HepG2 (cell line): ENCODE data around the gene PSMA7. TPM values are rescaled to one million over a fixed set of nuclear protein-coding genes. Genes with fewer than 3 reads are reported as not detected.

ENCODE experiments used
- ARNTL ChIP-seq: sonication (generic); formaldehyde crosslinking; IDR thresholded peaks from 2 replicates; pipeline ENCODE4 v1.4.0; 2020; ENCODE audit warnings: mild to moderate bottlenecking, missing genetic modification reagents
- ERF ChIP-seq: IDR thresholded peaks from 2 replicates; pipeline ENCODE4 v1.6.1; 2018; ENCODE audit warnings: missing biosample characterization, missing genetic modification reagents
- GMEB1 ChIP-seq: sonication (generic); formaldehyde crosslinking; IDR thresholded peaks from 2 replicates; pipeline ENCODE4 v1.5.1; 2020; ENCODE audit warnings: missing genetic modification reagents, mild to moderate bottlenecking, borderline replicate concordance
- HMG20A ChIP-seq: IDR thresholded peaks from 2 replicates; pipeline ENCODE4 v1.6.1; 2016; ENCODE audit warnings: borderline replicate concordance
- HNF4A ChIP-seq: sonication (generic); formaldehyde crosslinking; IDR thresholded peaks from 2 replicates; pipeline ENCODE4 v1.4.0; 2020; ENCODE audit warnings: missing genetic modification reagents
- LCORL ChIP-seq, 2 experiments: fragments of 450-650 bp in 1 of 2; sonication (generic) in 1 of 2; formaldehyde crosslinking in 1 of 2; IDR thresholded peaks; 2 replicates each; pipeline versions ENCODE4 v1.5.0 to v1.6.1; 2017 to 2020; ENCODE audit warnings: antibody characterized with exemption in 1 of 2, missing genetic modification reagents in 1 of 2
- MATR3 ChIP-seq: sonication (generic); formaldehyde crosslinking; IDR thresholded peaks from 2 replicates; pipeline ENCODE4 v1.4.0; 2020; ENCODE audit warnings: missing genetic modification reagents
- NR1H2 ChIP-seq: sonication (generic); formaldehyde crosslinking; IDR thresholded peaks from 2 replicates; pipeline ENCODE4 v1.8.1; 2022; ENCODE audit warnings: low read depth, missing genetic modification reagents, borderline replicate concordance
- SALL1 ChIP-seq: sonication (generic); formaldehyde crosslinking; IDR thresholded peaks from 2 replicates; pipeline ENCODE4 v1.8.0; 2022; ENCODE audit warnings: mild to moderate bottlenecking, missing genetic modification reagents
- TCF7 ChIP-seq: sonication (generic); IDR thresholded peaks from 2 replicates; pipeline ENCODE4 v1.6.1; 2016; ENCODE audit warnings: antibody characterized with exemption, low read depth
- ZBTB10 ChIP-seq: sonication (generic); formaldehyde crosslinking; IDR thresholded peaks from 2 replicates; pipeline ENCODE4 v1.4.0; 2020; ENCODE audit warnings: missing genetic modification reagents, borderline replicate concordance
- ZFX ChIP-seq: sonication (generic); formaldehyde crosslinking; IDR thresholded peaks from 2 replicates; pipeline ENCODE4 v1.4.0; 2020; ENCODE audit warnings: mild to moderate bottlenecking, low read depth, missing genetic modification reagents, moderate library complexity
- ZNF253 ChIP-seq: sonication (generic); formaldehyde crosslinking; IDR thresholded peaks from 2 replicates; pipeline ENCODE4 v1.8.0; 2022; ENCODE audit warnings: mild to moderate bottlenecking, missing genetic modification reagents, borderline replicate concordance
- ZNF317 ChIP-seq: sonication (generic); formaldehyde crosslinking; IDR thresholded peaks from 2 replicates; pipeline ENCODE4 v1.5.0; 2020; ENCODE audit warnings: mild to moderate bottlenecking, missing genetic modification reagents
- ZNF430 ChIP-seq: sonication (generic); formaldehyde crosslinking; IDR thresholded peaks from 2 replicates; pipeline ENCODE4 v1.9.0; 2021; ENCODE audit warnings: mild to moderate bottlenecking, missing genetic modification reagents
- ZNF513 ChIP-seq: sonication (generic); formaldehyde crosslinking; conservative IDR thresholded peaks from 2 replicates; pipeline ENCODE4 v1.5.0; 2020; ENCODE audit warnings: missing genetic modification reagents
- ZNF616 ChIP-seq: sonication (generic); formaldehyde crosslinking; IDR thresholded peaks from 2 replicates; pipeline ENCODE4 v1.5.0; 2020; ENCODE audit warnings: low read depth, mild to moderate bottlenecking, missing genetic modification reagents
- ZNF639 ChIP-seq: conservative IDR thresholded peaks from 2 replicates; pipeline ENCODE4 v1.6.1; 2018; ENCODE audit warnings: missing genetic modification reagents
- ZNF660 ChIP-seq: sonication (generic); formaldehyde crosslinking; IDR thresholded peaks from 2 replicates; pipeline ENCODE4 v1.5.1; 2020; ENCODE audit warnings: mild to moderate bottlenecking, low read depth, missing genetic modification reagents, borderline replicate concordance
- polyA plus RNA-seq, 8 experiments: library from polyadenylated mRNA; depleted of rRNA in 3 of 8; stranded (reverse) in 7 of 8; unstranded in 1 of 8; fragments of >200 nt; fragmentation: Illumina TruSeq in 4 of 8; extraction: Trizol in 4 of 8; gene quantifications; 2 replicates each; pipeline versions ENCODE4 v1.2.1 to v1.2.3, GENCODE V29; 2011 to 2016; ENCODE audit warnings: low read depth in 4 of 8, missing spikeins in 1 of 8, mixed read lengths in 1 of 8; ENCODE audit not compliant: insufficient read depth in 1 of 8
- total RNA-seq, 5 experiments: library from RNA; depleted of rRNA; stranded (reverse); fragments of >200 nt; fragmentation: Illumina TruSeq; extraction: Trizol; gene quantifications; 2 replicates each; pipeline ENCODE4 v1.2.3, GENCODE V29; 2016; ENCODE audit warnings: low read depth in 1 of 5

Gene PSMA7
- total and polyA plus RNA-seq, 2 of the 13 experiments (the other 11 are each of a cell fraction or from before 2014, with no cell fraction given) = 531 to 631 TPM

- TF ChIP-seq ZNF639 (CRISPR knock-in tag) (peak; percentile 53; the same call in 1 of the 2 replicates), ZNF616 (CRISPR knock-in tag) (peak; percentile 65; the same call in 1 of the 2 replicates), SALL1 (peak; percentile 75), ZFX (CRISPR knock-in tag) (peak; percentile 25; the same call in 1 of the 2 replicates), GMEB1 (CRISPR knock-in tag) (peak; percentile 71; the same call in 1 of the 2 replicates), ZNF513 (CRISPR knock-in tag) (no peak), ZNF660 (CRISPR knock-in tag) (no peak), ERF (CRISPR knock-in tag) (0 out of 2 replicates have a peak, but pooled peaks have one; percentile 50), MATR3 (CRISPR knock-in tag) (no peak), LCORL (IDR thresholded peaks at IDR 0.05) (no peak), LCORL (CRISPR knock-in tag; IDR thresholded peaks at IDR 0.05) (peak; percentile 80), TCF7 (peak; percentile 72), NR1H2 (no peak), ZNF317 (CRISPR knock-in tag) (0 out of 2 replicates have a peak, but pooled peaks have one; percentile 50), HNF4A (peak; percentile 91), ZNF430 (CRISPR knock-in tag) (peak; percentile 24; the same call in 1 of the 2 replicates), ZBTB10 (CRISPR knock-in tag) (no peak), ZNF253 (CRISPR knock-in tag) (peak; percentile 67; the same call in 1 of the 2 replicates), HMG20A (CRISPR knock-in tag) (peak; percentile 43; the same call in 1 of the 2 replicates), ARNTL (CRISPR knock-in tag) (peak; percentile 80)
These were observed 3.0 kb upstream of the PSMA7 start (continued) for GRCh38 chr20:62146019-62146755.
